Adipocyte (in vitro differentiated cells): ENCODE measurements around the gene IFNA17.

Experiments used
- DNase-seq: peaks from one replicate; pipeline ENCODE4 v3.0.0-alpha.2; 2015; ENCODE audit warnings: low read depth
- H3K27me3 ChIP-seq: replicated peaks from 2 replicates; pipeline ENCODE4 v1.7.0; 2013; ENCODE audit warnings: mild to moderate bottlenecking, low read length, moderate library complexity; ENCODE audit not compliant: control insufficient read depth, insufficient read depth
- H3K36me3 ChIP-seq: 2 replicates; pipeline ENCODE4 v1.7.0; 2013; ENCODE audit warnings: low read length, mild to moderate bottlenecking, moderate library complexity; ENCODE audit not compliant: control insufficient read depth, insufficient read depth, severe bottlenecking
- H3K4me1 ChIP-seq: 2 replicates; pipeline ENCODE4 v1.7.0; 2013; ENCODE audit warnings: mild to moderate bottlenecking, low read length, moderate library complexity; ENCODE audit not compliant: control insufficient read depth, insufficient read depth
- H3K4me3 ChIP-seq: 2 replicates; pipeline ENCODE4 v1.7.0; 2013; ENCODE audit warnings: mild to moderate bottlenecking, low read length, moderate library complexity
- H3K9ac ChIP-seq: 2 replicates; pipeline ENCODE4 v1.7.0; 2013; ENCODE audit warnings: mild to moderate bottlenecking, low read length, moderate library complexity
- H3K9me3 ChIP-seq: 2 replicates; pipeline ENCODE4 v1.7.0; 2013; ENCODE audit warnings: mild to moderate bottlenecking, low read length, moderate library complexity; ENCODE audit not compliant: control insufficient read depth

Gene IFNA17

GRCh38 chr9:21228122-21228521 is at the start of gene IFNA17:
TSS of gene IFNA17 (minus strand) at chr9:21228222. CDS start at chr9:21228173, 49 bp downstream.
- no peak for DNase-seq
- H3K9ac ChIP-seq: no peak within 1 kb of the TSS
- no peaks in the 10 kb centered on the region for H3K27me3 ChIP-seq
- H3K9me3 ChIP-seq: peaks cover 2% of the 10 kb centered on the region
- H3K36me3 ChIP-seq: no peaks in the 10 kb centered on the region
- no peak within 1 kb of the TSS for H3K4me3 ChIP-seq
- no peaks in the 10 kb centered on the region for H3K4me1 ChIP-seq

GRCh38 chr9:21268347-21268657 is 40.3 kb upstream of the IFNA17 start:
- no peak for DNase-seq
- Histone ChIP-seq H3K36me3 (no peaks in the 10 kb centered on the region), H3K27me3 (peaks cover 38% of the 10 kb centered on the region), H3K4me3 (no peak overlapping the region), H3K9me3 (no peaks in the 10 kb centered on the region), H3K4me1 (no peaks in the 10 kb centered on the region), H3K9ac (no peak overlapping the region)

GRCh38 chr9:21267485-21268346 is 39.7 kb upstream of the IFNA17 start:
- no peak for DNase-seq
- H3K9me3 ChIP-seq: no peaks in the 10 kb centered on the region
- H3K36me3 ChIP-seq: no peaks in the 10 kb centered on the region
- H3K27me3 ChIP-seq: peaks cover 39% of the 10 kb centered on the region
- H3K9ac ChIP-seq: no peak overlapping the region
- no peak overlapping the region for H3K4me3 ChIP-seq
- no peaks in the 10 kb centered on the region for H3K4me1 ChIP-seq

GRCh38 chr9:21266733-21267484 is 38.9 kb upstream of the IFNA17 start:
- no peak overlapping the region for H3K4me3 ChIP-seq
- H3K9me3 ChIP-seq: no peaks in the 10 kb centered on the region
- peaks cover 43% of the 10 kb centered on the region for H3K27me3 ChIP-seq
- H3K4me1 ChIP-seq: no peaks in the 10 kb centered on the region
- H3K9ac ChIP-seq: no peak overlapping the region
- H3K36me3 ChIP-seq: no peaks in the 10 kb centered on the region
- no peak for DNase-seq

GRCh38 chr9:21265421-21266189 is 37.6 kb upstream of the IFNA17 start:
- no peak for DNase-seq
- H3K27me3 ChIP-seq: peaks cover 43% of the 10 kb centered on the region

GRCh38 chr9:21255538-21256212 is 27.7 kb upstream of the IFNA17 start:
- H3K4me1 ChIP-seq: peaks cover 11% of the 10 kb centered on the region
- no peak for DNase-seq

More at GRCh38 chr9:21265421-21266189, 37.6 kb upstream of the IFNA17 start:
- Histone ChIP-seq H3K36me3 (no peaks in the 10 kb centered on the region), H3K9ac (no peak overlapping the region), H3K9me3 (no peaks in the 10 kb centered on the region), H3K4me1 (no peaks in the 10 kb centered on the region), H3K4me3 (no peak overlapping the region)

GRCh38 chr9:21252721-21253547 is 24.9 kb upstream of the IFNA17 start:
- peak; percentile 56 for DNase-seq
- H3K9ac ChIP-seq: peak overlapping the region; percentile 70
- no peaks in the 10 kb centered on the region for H3K36me3 ChIP-seq
- H3K4me1 ChIP-seq: peaks cover 11% of the 10 kb centered on the region
- H3K27me3 ChIP-seq: peaks cover 19% of the 10 kb centered on the region
- no peaks in the 10 kb centered on the region for H3K9me3 ChIP-seq
- H3K4me3 ChIP-seq: peak overlapping the region; percentile 77

More at GRCh38 chr9:21255538-21256212, 27.7 kb upstream of the IFNA17 start:
- no peaks in the 10 kb centered on the region for H3K36me3 ChIP-seq
- H3K9ac ChIP-seq: no peak overlapping the region
- H3K27me3 ChIP-seq: peaks cover 19% of the 10 kb centered on the region
- H3K9me3 ChIP-seq: peaks cover 3% of the 10 kb centered on the region
- no peak overlapping the region for H3K4me3 ChIP-seq

GRCh38 chr9:21251638-21252037 is 23.6 kb upstream of the IFNA17 start:
- Histone ChIP-seq H3K4me3 (no peak overlapping the region), H3K36me3 (no peaks in the 10 kb centered on the region), H3K4me1 (peaks cover 11% of the 10 kb centered on the region), H3K9me3 (no peaks in the 10 kb centered on the region), H3K9ac (no peak overlapping the region), H3K27me3 (peaks cover 14% of the 10 kb centered on the region)
- no peak for DNase-seq

- peaks cover 10% of the 10 kb centered on the region for H3K27me3 ChIP-seq
- H3K9me3 ChIP-seq: no peaks in the 10 kb centered on the region
- no peak overlapping the region for H3K9ac ChIP-seq
- H3K4me3 ChIP-seq: no peak overlapping the region
- peaks cover 11% of the 10 kb centered on the region for H3K4me1 ChIP-seq
- no peaks in the 10 kb centered on the region for H3K36me3 ChIP-seq
- DNase-seq: no peak
Observed at GRCh38 chr9:21251190-21251589, 23.2 kb upstream of the IFNA17 start.

- DNase-seq: no peak
- H3K4me3 ChIP-seq: no peak overlapping the region
- no peaks in the 10 kb centered on the region for H3K9me3 ChIP-seq
- no peaks in the 10 kb centered on the region for H3K27me3 ChIP-seq
- no peaks in the 10 kb centered on the region for H3K36me3 ChIP-seq
- H3K9ac ChIP-seq: no peak overlapping the region
- H3K4me1 ChIP-seq: no peaks in the 10 kb centered on the region
Observed at GRCh38 chr9:21244836-21245235, 16.8 kb upstream of the IFNA17 start.
